ENCODE data around the gene CARNS1.
A peak's percentile ranks its signal among the peaks of the same experiment; 100 is the strongest.
"Not testable (repeated sequence)": the region's sequence is repeated elsewhere in the genome, so short reads cannot be mapped to it uniquely, and the experiment has no call there.

CARNS1 gene

DNA sequence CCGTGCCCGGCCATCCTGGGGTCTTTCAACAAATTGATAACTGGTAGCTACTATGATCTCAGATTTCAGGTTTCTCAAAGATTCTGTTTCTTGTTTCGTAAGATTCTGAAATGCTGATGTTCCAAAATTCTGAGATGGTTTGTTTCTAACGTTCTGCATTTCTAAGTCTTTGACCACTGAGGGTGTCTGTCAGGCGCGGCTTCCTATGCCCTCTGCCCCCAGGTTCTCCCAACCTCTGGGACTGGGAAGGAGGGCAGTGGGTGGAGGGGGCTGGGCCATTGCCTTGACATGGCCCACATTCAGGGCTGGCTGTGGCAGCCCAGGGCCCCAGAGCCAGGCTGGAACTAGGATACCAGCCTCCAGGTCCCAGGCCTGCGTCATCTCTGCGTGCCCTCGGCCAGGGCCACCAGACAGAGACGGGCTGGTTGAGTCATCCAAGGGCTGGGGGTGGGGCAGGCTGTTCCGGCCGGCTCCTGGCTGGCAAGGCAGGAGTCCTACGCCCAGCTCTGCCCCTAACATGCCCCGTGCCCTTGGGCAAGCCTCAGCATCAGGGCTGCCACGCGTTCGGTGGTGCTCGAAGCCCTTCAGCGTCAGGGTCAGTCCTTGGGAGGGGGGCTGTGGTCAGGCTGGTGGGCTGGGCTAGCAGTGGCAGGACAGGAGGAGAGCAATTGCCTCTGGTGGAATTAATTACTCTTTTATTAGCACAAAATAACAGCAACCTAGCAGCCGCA, 48.4 kb downstream of the CARNS1 start:
- ChIA-PET POLR2A (no interaction called here), CTCF (no interaction called here)
- TF ChIP-seq, protein P1, sequence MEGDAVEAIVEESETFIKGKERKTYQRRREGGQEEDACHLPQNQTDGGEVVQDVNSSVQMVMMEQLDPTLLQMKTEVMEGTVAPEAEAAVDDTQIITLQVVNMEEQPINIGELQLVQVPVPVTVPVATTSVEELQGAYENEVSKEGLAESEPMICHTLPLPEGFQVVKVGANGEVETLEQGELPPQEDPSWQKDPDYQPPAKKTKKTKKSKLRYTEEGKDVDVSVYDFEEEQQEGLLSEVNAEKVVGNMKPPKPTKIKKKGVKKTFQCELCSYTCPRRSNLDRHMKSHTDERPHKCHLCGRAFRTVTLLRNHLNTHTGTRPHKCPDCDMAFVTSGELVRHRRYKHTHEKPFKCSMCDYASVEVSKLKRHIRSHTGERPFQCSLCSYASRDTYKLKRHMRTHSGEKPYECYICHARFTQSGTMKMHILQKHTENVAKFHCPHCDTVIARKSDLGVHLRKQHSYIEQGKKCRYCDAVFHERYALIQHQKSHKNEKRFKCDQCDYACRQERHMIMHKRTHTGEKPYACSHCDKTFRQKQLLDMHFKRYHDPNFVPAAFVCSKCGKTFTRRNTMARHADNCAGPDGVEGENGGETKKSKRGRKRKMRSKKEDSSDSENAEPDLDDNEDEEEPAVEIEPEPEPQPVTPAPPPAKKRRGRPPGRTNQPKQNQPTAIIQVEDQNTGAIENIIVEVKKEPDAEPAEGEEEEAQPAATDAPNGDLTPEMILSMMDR (IDR thresholded peaks at IDR 0.05; ENCODE audit: insufficient read depth, low read length, missing control alignments), result no peak
- peak overlapping the region; percentile 70 for H3K4me3 ChIP-seq (ENCODE audit: low read depth, low read length)
- DNase-seq (ENCODE audit: low read depth, low spot score), result no peak

DNA sequence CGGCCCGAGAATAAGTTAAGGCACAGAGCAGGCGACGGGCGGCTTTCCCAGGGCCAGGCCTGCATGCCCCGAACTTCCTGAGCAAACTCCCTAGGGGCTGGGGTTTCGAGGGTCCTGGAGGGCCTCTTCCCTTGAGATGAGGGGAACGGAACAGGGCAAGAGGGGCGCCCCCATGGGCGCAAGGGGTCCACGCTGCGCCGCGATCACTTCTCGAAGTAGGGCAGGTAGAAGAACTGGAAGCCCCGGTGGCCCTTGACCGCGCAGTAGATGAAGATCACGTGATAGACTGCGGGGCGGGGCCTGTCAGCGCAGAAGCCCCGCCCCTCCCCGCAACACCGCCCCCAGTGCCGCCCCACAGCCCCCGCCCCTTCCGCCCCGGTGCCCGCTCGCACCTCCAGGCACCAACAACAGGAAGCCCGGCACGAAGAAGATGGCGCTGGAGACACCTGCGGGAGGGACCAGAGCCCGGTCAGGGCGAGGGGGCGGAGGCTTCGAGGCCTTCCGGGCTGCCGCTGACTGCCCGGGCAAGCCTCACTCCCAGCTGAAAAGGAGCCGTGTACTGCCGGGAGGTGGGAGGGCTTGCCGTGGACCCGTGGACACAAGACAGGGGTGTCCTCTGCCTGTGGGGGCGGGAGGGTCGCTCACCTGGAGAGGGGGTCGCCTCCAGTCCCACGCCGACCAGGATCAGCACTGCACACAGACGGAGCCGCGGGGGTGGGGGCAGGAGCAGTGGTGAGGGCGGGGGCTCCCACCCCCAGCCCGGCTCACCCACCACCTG, 49.1 kb downstream of the CARNS1 start:
- POLR2A ChIA-PET, result no interaction called here
- CTCF ChIA-PET, result interaction anchor here (1.0 kb wide), 1 partner anchor 64 kb away, joined by 4 read pairs; the partner anchor contains the start of gene PPP1CA

DNA sequence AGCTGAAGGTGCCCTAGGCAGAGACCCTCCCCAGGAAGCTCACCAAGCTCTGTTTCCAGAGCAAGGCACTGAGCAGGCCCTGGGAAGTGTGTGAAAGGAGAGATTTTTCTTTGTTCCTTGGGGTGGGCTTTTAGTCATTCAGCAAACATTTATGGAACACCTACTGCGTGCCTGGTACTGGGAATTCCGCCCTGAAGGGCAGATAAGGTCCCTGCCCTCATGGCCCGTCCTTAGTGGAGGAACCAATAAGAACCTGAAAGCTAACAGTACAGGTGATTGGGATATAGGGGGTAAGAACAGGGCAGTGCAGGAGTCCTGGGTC, 49.7 kb downstream of the CARNS1 start:
- DNase-seq (ENCODE audit: low read depth, low spot score), result no peak
- ChIA-PET POLR2A (no interaction called here), CTCF (interaction anchor here (1.0 kb wide), 1 partner anchor 64 kb away, joined by 4 read pairs; the partner anchor contains the start of gene PPP1CA)
- TF ChIP-seq, protein P1 (IDR thresholded peaks at IDR 0.05; ENCODE audit: insufficient read depth, low read length, missing control alignments), result no peak
- H3K4me3 ChIP-seq (ENCODE audit: low read depth, low read length), result peak overlapping the region; percentile 70

More for the DNA sequence above, 49.1 kb downstream of the CARNS1 start:
- DNase-seq (ENCODE audit: low read depth, low spot score), result no peak
- peak overlapping the region; percentile 70 for H3K4me3 ChIP-seq (ENCODE audit: low read depth, low read length)
- TF ChIP-seq, protein P1 (IDR thresholded peaks at IDR 0.05; ENCODE audit: insufficient read depth, low read length, missing control alignments), result no peak

DNA sequence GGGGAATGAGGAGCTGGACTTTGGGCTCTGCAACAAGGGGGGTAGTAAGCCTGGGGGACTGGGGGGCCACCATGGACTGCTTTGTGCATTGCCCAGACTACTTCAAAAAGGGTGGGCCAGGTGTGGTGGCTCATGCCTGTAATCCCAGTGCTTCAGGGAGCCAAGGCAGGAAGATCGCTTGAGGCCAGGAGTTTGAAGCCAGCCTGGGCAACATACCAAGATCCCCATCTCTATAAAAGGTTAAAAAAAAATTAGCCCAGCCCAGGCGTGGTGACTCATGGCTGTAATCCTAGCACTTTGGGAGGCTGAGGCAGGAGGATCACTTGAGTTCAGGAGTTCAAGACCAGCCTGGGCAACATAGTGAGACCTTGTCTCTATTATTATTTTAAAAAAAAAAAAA, 50.1 kb downstream of the CARNS1 start:
- H3K4me3 ChIP-seq (ENCODE audit: low read depth, low read length), result peak overlapping the region; percentile 70; the same call in 1 of the 2 replicates
- ChIA-PET CTCF (interaction anchor here (1.0 kb wide), 1 partner anchor 64 kb away, joined by 4 read pairs; the partner anchor contains the start of gene PPP1CA), POLR2A (interaction anchor here (0.6 kb wide), 1 partner anchor 59 kb away, joined by 4 read pairs; no protein-coding TSS in a partner anchor)
- not testable (repeated sequence) for DNase-seq (ENCODE audit: low read depth, low spot score)

DNA sequence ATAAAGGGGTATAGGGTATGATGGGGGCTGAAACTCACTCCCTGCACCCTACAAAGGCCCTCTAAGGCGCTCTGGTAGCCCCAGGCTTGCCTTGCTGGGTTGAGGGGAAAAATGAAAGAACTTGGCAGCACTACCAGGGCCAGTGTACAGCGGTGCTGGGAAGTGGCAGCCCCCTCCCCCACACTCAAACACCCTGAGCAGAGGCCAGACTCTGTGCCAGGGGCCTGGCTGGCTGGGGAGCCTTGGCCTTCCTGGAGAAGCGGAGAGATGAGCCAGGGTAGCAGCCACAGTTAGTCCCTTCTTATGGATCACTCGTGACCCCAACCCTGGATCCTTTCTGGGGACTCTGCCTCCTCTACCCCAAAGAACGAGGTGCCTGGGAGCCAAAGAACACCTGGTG, 50.9 kb downstream of the CARNS1 start:
- CTCF ChIA-PET, result no interaction called here
- POLR2A ChIA-PET, result no interaction called here
- DNase-seq (ENCODE audit: low read depth, low spot score), result no peak
- no peak overlapping the region for H3K4me3 ChIP-seq (ENCODE audit: low read depth, low read length)
- TF ChIP-seq, protein P1 (IDR thresholded peaks at IDR 0.05; ENCODE audit: insufficient read depth, low read length, missing control alignments), result no peak

DNA sequence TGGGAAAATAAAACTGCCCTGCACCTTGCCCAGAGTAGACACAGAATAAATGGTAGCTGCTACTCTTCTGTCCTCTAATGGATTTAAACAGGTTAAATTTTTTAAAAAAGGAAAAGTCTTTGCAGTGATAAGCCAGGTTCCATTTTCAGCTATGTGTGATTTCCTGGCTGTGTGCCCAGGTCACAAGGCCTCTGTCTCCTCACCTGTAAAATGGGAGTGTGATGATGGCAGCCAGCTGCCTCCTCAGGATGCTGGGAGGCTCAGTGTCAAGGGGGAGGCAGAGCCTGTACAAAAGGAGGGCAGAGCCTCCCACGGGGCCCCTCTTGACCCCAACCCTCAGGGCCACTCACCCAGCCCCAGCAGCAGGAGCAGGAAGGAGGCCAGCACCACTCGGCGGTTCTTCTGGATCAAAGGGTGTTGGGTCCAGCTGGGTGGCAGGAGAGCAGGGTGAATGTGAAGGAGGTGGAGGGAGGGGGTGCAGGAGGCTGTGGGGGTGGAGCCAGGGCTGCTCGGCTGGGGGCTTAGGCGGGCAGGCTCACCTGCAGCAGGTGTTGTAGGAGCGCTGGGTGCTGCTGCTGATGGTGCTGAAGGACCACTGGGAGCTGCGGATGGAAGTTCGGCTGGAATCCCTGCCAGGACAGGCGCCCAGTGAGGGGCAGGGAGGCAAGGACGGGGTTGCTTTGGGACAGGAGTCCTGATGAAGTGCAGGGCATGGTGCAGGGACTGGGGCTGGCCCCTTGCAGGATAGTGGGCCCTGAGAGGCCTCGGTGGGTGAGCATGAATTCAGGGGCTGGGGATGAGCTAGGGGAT, 51.7 kb downstream of the CARNS1 start:
- ChIA-PET POLR2A (interaction anchor here (1.1 to 3.1 kb wide), 3 partner anchors 8 to 121 kb away, joined by 3 to 12 read pairs (median 8); partner anchors contain the start of gene PPP1CA), CTCF (interaction anchor here (1.5 to 2.8 kb wide), 5 partner anchors 39 to 122 kb away, joined by 4 to 14 read pairs (median 7); no protein-coding TSS in a partner anchor)
- DNase-seq (ENCODE audit: low read depth, low spot score), result no peak
- H3K4me3 ChIP-seq (ENCODE audit: low read depth, low read length), result no peak overlapping the region; the same call in 1 of the 2 replicates
- TF ChIP-seq, protein P1 (IDR thresholded peaks at IDR 0.05; ENCODE audit: insufficient read depth, low read length, missing control alignments), result no peak
